NCI-H510A (cell line): ENCODE data around the gene ZNF419.

Experiments
- DNase-seq: peaks from one replicate; lab custom pipeline; 2025; lab: John Stamatoyannopoulos, UW

ZNF419 gene

GRCh38 chr19:57537953-57538547, 50.5 kb downstream of the ZNF419 start:
- no peak for DNase-seq
